ENCODE results near the gene RAN. TPM values are rescaled to one million over a fixed set of nuclear protein-coding genes. Genes with fewer than 3 reads are reported as not detected.

RAN gene
- total RNA-seq, 1 experiment from 2014 or later = 1,310 TPM

DNA sequence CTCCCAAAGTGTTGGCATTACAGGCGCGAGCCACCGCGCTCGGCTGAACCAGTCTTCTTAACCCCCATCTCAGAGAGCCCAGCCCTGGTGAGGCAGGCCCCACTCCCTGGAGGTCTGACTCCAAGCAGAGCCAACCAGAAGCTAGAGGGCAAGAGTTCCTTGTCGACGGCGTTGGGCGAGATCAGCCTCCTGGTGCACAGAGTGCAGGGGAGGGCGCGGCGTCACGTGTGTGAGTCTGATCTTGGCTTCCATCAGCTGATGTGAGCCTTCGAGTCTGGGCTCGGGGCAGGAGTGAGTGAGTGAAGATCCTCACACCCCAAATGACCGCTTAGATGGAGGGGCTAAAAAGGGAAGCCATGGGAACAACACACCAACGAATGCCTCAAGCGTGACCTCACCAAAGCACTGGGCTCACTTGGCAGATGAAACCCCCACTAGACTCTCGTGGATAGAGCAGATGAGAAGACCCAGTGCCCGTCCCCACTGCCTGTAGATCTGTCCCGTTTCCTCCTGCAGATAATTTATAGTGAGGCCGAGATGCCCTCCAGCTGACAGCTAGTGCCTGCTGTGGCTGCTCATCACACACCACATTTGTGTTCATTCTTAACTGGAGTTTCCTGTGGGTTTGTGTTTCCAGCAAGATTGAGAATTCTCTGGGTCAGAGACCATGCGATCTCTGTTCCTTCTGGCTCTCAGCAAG is 53.2 kb downstream of the RAN start:
- Histone ChIP-seq H3K9me3 (no peaks in the 10 kb centered on the region), H3K27me3 (replicated peaks; ENCODE audit: control insufficient read depth, insufficient read depth, low read length) (no peaks in the 10 kb centered on the region; the same call in 1 of the 2 replicates), H3K4me1 (no peaks in the 10 kb centered on the region), H3K36me3 (ENCODE audit: control insufficient read depth, insufficient read depth, low read length) (no peaks in the 10 kb centered on the region), H3K4me3 (ENCODE audit: low read depth, low read length) (no peak overlapping the region)
- Mint-ChIP-seq H3K4me1 (ENCODE audit: low read depth, unreplicated experiment) (no peaks in the 10 kb centered on the region), H3K27me3 (ENCODE audit: insufficient read depth, unreplicated experiment) (peaks cover 48% of the 10 kb centered on the region), H3K4me3 (ENCODE audit: unreplicated experiment) (no peak overlapping the region), H3K9me3 (ENCODE audit: unreplicated experiment) (no peaks in the 10 kb centered on the region), H3K36me3 (ENCODE audit: insufficient read depth, unreplicated experiment) (no peaks in the 10 kb centered on the region), H3K27ac (ENCODE audit: unreplicated experiment) (no peak overlapping the region)
- DNase-seq = no peak
- BruUV-seq (replicated peaks) = no TSS peak
- intact Hi-C loops (cut with micrococcal nuclease; ENCODE audit: unreplicated experiment) = no loop called here
- TF ChIP-seq, protein P1, sequence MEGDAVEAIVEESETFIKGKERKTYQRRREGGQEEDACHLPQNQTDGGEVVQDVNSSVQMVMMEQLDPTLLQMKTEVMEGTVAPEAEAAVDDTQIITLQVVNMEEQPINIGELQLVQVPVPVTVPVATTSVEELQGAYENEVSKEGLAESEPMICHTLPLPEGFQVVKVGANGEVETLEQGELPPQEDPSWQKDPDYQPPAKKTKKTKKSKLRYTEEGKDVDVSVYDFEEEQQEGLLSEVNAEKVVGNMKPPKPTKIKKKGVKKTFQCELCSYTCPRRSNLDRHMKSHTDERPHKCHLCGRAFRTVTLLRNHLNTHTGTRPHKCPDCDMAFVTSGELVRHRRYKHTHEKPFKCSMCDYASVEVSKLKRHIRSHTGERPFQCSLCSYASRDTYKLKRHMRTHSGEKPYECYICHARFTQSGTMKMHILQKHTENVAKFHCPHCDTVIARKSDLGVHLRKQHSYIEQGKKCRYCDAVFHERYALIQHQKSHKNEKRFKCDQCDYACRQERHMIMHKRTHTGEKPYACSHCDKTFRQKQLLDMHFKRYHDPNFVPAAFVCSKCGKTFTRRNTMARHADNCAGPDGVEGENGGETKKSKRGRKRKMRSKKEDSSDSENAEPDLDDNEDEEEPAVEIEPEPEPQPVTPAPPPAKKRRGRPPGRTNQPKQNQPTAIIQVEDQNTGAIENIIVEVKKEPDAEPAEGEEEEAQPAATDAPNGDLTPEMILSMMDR (IDR thresholded peaks at IDR 0.05; ENCODE audit: insufficient read depth in 1 of 2, low read depth in 1 of 2, low read length in 1 of 2, severe bottlenecking in 1 of 2, unreplicated experiment in 1 of 2) = no peak
- POLR2A ChIA-PET = no interaction called here
- CTCF ChIA-PET = no interaction called here

GRCh38 chr12:130925666-130926015 is 53.8 kb downstream of the RAN start:
- POLR2A ChIA-PET = no interaction called here
- Mint-ChIP-seq H3K27ac (ENCODE audit: unreplicated experiment) (no peak overlapping the region), H3K36me3 (ENCODE audit: insufficient read depth, unreplicated experiment) (no peaks in the 10 kb centered on the region), H3K4me1 (ENCODE audit: low read depth, unreplicated experiment) (no peaks in the 10 kb centered on the region), H3K9me3 (ENCODE audit: unreplicated experiment) (no peaks in the 10 kb centered on the region), H3K27me3 (ENCODE audit: insufficient read depth, unreplicated experiment) (peaks cover 48% of the 10 kb centered on the region), H3K4me3 (ENCODE audit: unreplicated experiment) (no peak overlapping the region)
- Histone ChIP-seq H3K9me3 (no peaks in the 10 kb centered on the region), H3K27me3 (replicated peaks; ENCODE audit: control insufficient read depth, insufficient read depth, low read length) (peaks cover 2% of the 10 kb centered on the region; the same call in 1 of the 2 replicates), H3K4me1 (no peaks in the 10 kb centered on the region), H3K36me3 (ENCODE audit: control insufficient read depth, insufficient read depth, low read length) (no peaks in the 10 kb centered on the region), H3K4me3 (ENCODE audit: low read depth, low read length) (no peak overlapping the region)
- DNase-seq = no peak
- intact Hi-C loops (cut with micrococcal nuclease; ENCODE audit: unreplicated experiment) = no loop called here
- no TSS peak for BruUV-seq (replicated peaks)
- TF ChIP-seq, protein P1 (IDR thresholded peaks at IDR 0.05; ENCODE audit: insufficient read depth in 1 of 2, low read depth in 1 of 2, low read length in 1 of 2, severe bottlenecking in 1 of 2, unreplicated experiment in 1 of 2) = no peak
- CTCF ChIA-PET = no interaction called here

Other genes with a start within 250 kb of the RAN start
- gene RIMBP2, start 155.8 kb upstream of the RAN start, total RNA-seq (2022) = not detected in 2 replicates
- gene STX2, start 32.8 kb upstream of the RAN start, total RNA-seq (2022) = 11.2 and 12.6 TPM in 2 replicates
- gene ADGRD1, start 81.8 kb downstream of the RAN start, total RNA-seq (2022) = 3.6 and 3.7 TPM in 2 replicates

Data from Caco-2 (cell line).